CD14-positive monocyte (primary cell): ENCODE measurements around the gene KCNQ1. TPM values are rescaled to one million over a fixed set of nuclear protein-coding genes. Genes with fewer than 3 reads are reported as not detected.

Experiments
- DNase-seq, 3 donors: peaks; one replicate each; pipeline ENCODE4 v3.0.0-alpha.2; 2011 to 2022
- H2AFZ ChIP-seq: 2 replicates; pipeline ENCODE4 v1.6.0; 2012; ENCODE audit warnings: mild to moderate bottlenecking, low read depth, low read length, inconsistent platforms; ENCODE audit not compliant: insufficient read depth, poor library complexity, severe bottlenecking
- H3K27ac ChIP-seq, 2 donors: 1 replicate in 1 of 2; 2 replicates in 1 of 2; pipeline ENCODE4 v1.5.1; 2012 to 2013; ENCODE audit warnings: low read length in 2 of 2, control low read depth in 1 of 2, inconsistent platforms in 1 of 2, low read depth in 1 of 2, mild to moderate bottlenecking in 1 of 2
- H3K27me3 ChIP-seq, 2 donors: one replicate each; pipeline versions ENCODE4 v1.6.0 to v1.6.1; 2011 to 2013; ENCODE audit warnings: low read length in 2 of 2; ENCODE audit not compliant: control insufficient read depth in 2 of 2, insufficient read depth in 2 of 2
- H3K36me3 ChIP-seq, 2 donors: replicated peaks in 1 of 2; 1 replicate in 1 of 2; 2 replicates in 1 of 2; pipeline versions ENCODE4 v1.5.1 to v1.6.1; 2012 to 2013; ENCODE audit warnings: low read length in 2 of 2, control low read depth in 1 of 2, inconsistent platforms in 1 of 2, mild to moderate bottlenecking in 1 of 2; ENCODE audit not compliant: insufficient read depth in 2 of 2, control insufficient read depth in 1 of 2
- H3K4me1 ChIP-seq, 2 donors: 1 replicate in 1 of 2; 2 replicates in 1 of 2; pipeline versions ENCODE4 v1.5.1 to v1.6.1; 2012 to 2013; ENCODE audit warnings: low read length in 2 of 2, control low read depth in 1 of 2, inconsistent platforms in 1 of 2, mild to moderate bottlenecking in 1 of 2, moderate library complexity in 1 of 2; ENCODE audit not compliant: insufficient read depth in 2 of 2, control insufficient read depth in 1 of 2
- H3K4me2 ChIP-seq: replicated peaks from 2 replicates; pipeline ENCODE3; 2012; ENCODE audit warnings: low read length, moderate library complexity, mild to moderate bottlenecking; ENCODE audit not compliant: poor library complexity, severe bottlenecking; ENCODE audit errors: extremely low read depth
- H3K4me3 ChIP-seq, 3 experiments: fragments of 200-600 bp in 1 of 3; sonication (generic) in 1 of 3; replicated peaks in 1 of 3; 1 replicate in 2 of 3; 2 replicates in 1 of 3; pipeline ENCODE4 v1.5.1; 2011 to 2013; ENCODE audit warnings: low read length in 3 of 3, mild to moderate bottlenecking in 3 of 3, control low read depth in 2 of 3, low read depth in 2 of 3, inconsistent platforms in 1 of 3, moderate library complexity in 1 of 3
- H3K79me2 ChIP-seq: 2 replicates; pipeline ENCODE4 v1.6.0; 2012; ENCODE audit warnings: mild to moderate bottlenecking, control low read depth, inconsistent platforms, low read length, moderate library complexity; ENCODE audit not compliant: insufficient read depth
- H3K9ac ChIP-seq: 2 replicates; pipeline ENCODE4 v1.6.0; 2017; ENCODE audit warnings: low read length, mild to moderate bottlenecking; ENCODE audit not compliant: insufficient read depth, poor library complexity, severe bottlenecking
- H3K9me3 ChIP-seq, 2 donors: replicated peaks in 1 of 2; 1 replicate in 1 of 2; 2 replicates in 1 of 2; pipeline versions ENCODE4 v1.5.1 to v1.6.1; 2012 to 2013; ENCODE audit warnings: low read length in 2 of 2, control low read depth in 1 of 2; ENCODE audit not compliant: control insufficient read depth in 1 of 2, insufficient read depth in 1 of 2
- H4K20me1 ChIP-seq: 2 replicates; pipeline ENCODE4 v1.6.0; 2012; ENCODE audit warnings: mild to moderate bottlenecking, low read length, control low read depth, moderate library complexity; ENCODE audit not compliant: insufficient read depth
- H3K27ac Mint-ChIP-seq, 7 donors: one replicate each; pipeline ENCODE4 v1.8.0; 2020; ENCODE audit warnings: mild to moderate bottlenecking in 7 of 7, mixed read lengths in 7 of 7, moderate library complexity in 6 of 7, inconsistent platforms in 2 of 7
- H3K27me3 Mint-ChIP-seq, 3 donors: one replicate each; pipeline ENCODE4 v1.8.0; 2021 to 2022; ENCODE audit warnings: low read depth in 3 of 3, mild to moderate bottlenecking in 3 of 3, mixed read lengths in 3 of 3, moderate library complexity in 3 of 3, inconsistent platforms in 1 of 3
- H3K36me3 Mint-ChIP-seq, 2 donors: one replicate each; pipeline ENCODE4 v1.8.0; 2020; ENCODE audit warnings: mixed read lengths in 2 of 2, inconsistent platforms in 1 of 2, mild to moderate bottlenecking in 1 of 2
- H3K4me1 Mint-ChIP-seq: one replicate; pipeline ENCODE4 v1.8.0; 2020; ENCODE audit warnings: mild to moderate bottlenecking, mixed read lengths
- H3K4me3 Mint-ChIP-seq, 2 donors: one replicate each; pipeline ENCODE4 v1.8.0; 2020; ENCODE audit warnings: mild to moderate bottlenecking in 2 of 2, mixed read lengths in 2 of 2, moderate library complexity in 1 of 2
- H3K9me3 Mint-ChIP-seq, 7 donors: one replicate each; pipeline ENCODE4 v1.8.0; 2020 to 2022; ENCODE audit warnings: mixed read lengths in 7 of 7, mild to moderate bottlenecking in 6 of 7, moderate library complexity in 6 of 7, inconsistent platforms in 2 of 7
- WGBS: methylation state at CpG from one replicate; pipeline ENCODE4 v1.1.5; 2013; ENCODE audit warnings: missing lambda C conversion rate; ENCODE audit not compliant: insufficient coverage; 5-methylcytosine and 5-hydroxymethylcytosine counted together
- intact Hi-C, 2 donors: fragments of 100-400 bp; cut with micrococcal nuclease; formaldehyde crosslinking; loops; one replicate each; pipeline versions ENCODE4 v1.15.0 to v1.15.1; 2023
- polyA plus RNA-seq, 3 donors: library from polyadenylated mRNA; depleted of rRNA in 1 of 3; unstranded in 2 of 3; stranded (reverse) in 1 of 3; fragments of 300-500 nt in 2 of 3; fragments of >200 nt in 1 of 3; fragmentation: Illumina TruSeq in 2 of 3; gene quantifications; 1 replicate in 2 of 3; 2 replicates in 1 of 3; pipeline ENCODE4 v1.2.3, GENCODE V29; 2012 to 2021
- TF ChIP-seq, protein P1 (sequence below): fragments of 200-600 bp; IDR thresholded peaks from one replicate; pipeline ENCODE4 v1.8.0; 2022; ENCODE audit warnings: antibody characterized with exemption, mild to moderate bottlenecking

KCNQ1 gene
- polyA plus RNA-seq, 3 donors, result 14.9 to 31.8 (median 21.6) TPM

DNA sequence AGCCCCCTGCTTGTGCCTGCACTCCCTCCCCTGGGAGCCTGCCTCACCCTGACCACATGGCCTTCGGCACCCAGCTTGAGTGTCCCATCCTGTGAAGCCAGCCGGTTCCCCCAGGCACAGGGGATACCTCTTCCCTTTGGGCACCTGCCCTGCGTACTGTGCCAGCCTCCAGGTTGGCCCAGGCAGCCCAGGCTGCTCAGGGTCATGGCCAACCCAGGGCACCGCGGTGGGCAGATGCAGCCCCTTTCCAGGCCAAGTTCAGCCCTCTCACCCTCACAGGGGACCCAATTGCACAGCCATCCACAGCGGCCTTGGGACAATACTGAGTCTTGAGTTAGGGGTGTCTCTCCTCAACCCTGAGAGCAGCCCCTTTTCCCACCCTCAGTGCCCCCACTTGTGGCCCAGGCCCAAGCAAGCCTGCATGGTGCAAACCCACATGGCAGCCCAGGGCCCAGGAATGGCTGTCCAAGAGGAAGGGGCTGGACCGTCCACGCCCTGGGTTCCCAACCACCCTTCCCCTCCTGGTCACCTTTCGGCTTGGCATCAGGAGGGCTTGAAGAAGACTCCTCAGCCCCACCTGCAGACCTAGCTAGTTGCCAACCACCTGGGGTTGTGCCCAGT is 353.0 kb downstream of the KCNQ1 start:
- Histone ChIP-seq H3K4me2 (no peak overlapping the region), H3K36me3 (peaks cover 2 to 6% of the 10 kb centered on the region in 2 donors), H3K9ac (no peak overlapping the region), H3K79me2 (no peaks in the 10 kb centered on the region), H2AFZ (no peak overlapping the region), H3K27ac (no peak overlapping the region), H3K4me1 (peaks cover 5 to 15% of the 10 kb centered on the region in 2 donors), H3K27me3 (no peaks in the 10 kb centered on the region), H3K4me3 (no peak overlapping the region), H4K20me1 (peaks cover 44% of the 10 kb centered on the region), H3K9me3 (peaks cover 0 to 10% of the 10 kb centered on the region in 2 donors)
- intact Hi-C loops, result no loop called here
- Mint-ChIP-seq H3K27me3 (peaks cover 2 to 6% (median 4%) of the 10 kb centered on the region in 3 donors), H3K4me1 (peaks cover 11% of the 10 kb centered on the region), H3K36me3 (peaks cover 25 to 29% of the 10 kb centered on the region in 2 donors), H3K4me3 (no peak overlapping the region), H3K27ac (no peak overlapping the region), H3K9me3 (peaks cover 2 to 14% (median 5%) of the 10 kb centered on the region in 7 donors)
- DNase-seq, result no peak
- TF ChIP-seq, protein P1, sequence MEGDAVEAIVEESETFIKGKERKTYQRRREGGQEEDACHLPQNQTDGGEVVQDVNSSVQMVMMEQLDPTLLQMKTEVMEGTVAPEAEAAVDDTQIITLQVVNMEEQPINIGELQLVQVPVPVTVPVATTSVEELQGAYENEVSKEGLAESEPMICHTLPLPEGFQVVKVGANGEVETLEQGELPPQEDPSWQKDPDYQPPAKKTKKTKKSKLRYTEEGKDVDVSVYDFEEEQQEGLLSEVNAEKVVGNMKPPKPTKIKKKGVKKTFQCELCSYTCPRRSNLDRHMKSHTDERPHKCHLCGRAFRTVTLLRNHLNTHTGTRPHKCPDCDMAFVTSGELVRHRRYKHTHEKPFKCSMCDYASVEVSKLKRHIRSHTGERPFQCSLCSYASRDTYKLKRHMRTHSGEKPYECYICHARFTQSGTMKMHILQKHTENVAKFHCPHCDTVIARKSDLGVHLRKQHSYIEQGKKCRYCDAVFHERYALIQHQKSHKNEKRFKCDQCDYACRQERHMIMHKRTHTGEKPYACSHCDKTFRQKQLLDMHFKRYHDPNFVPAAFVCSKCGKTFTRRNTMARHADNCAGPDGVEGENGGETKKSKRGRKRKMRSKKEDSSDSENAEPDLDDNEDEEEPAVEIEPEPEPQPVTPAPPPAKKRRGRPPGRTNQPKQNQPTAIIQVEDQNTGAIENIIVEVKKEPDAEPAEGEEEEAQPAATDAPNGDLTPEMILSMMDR, result no peak
- 92% methylated on average over 8 of the region's 9 CpGs for WGBS

DNA sequence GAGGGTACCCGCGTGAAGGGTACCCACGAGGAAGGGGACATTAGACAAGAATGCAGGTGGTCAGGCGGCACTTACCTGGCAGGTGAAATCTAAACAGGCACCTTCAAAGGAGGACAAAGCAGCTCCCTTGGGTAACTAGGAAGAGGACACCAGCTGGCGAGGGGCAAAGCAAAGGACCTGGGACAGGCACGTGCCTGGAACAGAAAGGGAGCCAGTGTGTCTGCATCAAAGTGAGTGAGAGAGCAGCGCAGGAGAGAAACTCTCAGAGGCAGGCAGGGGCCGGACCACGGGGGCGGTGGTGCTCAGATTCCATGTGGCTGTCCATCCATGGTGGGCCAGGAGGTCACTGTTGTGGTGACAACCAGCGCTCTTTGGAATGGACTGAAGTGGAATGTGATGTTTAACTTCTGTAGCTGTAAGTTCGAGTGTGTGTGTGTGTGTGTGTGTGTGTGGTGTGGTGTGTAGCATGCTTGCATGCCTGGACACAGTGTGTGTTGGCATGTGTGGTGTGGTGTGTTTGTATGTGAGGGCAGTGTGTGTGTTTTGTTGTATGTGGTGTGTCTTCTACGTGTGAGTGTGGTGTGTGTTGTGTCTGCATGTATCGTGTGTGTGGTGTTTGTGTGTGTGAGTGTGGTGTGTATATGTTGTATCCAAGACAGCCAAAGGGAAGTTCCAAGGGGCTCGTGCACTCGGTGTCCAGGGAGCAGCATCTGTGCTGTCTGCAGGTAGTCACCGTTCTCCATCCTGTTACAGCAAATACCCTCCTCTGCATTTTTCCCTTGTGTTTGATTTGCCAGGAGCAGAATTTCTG is 354.3 kb downstream of the KCNQ1 start:
- peaks cover 5 to 9% of the 10 kb centered on the region in 2 donors for H3K4me1 ChIP-seq
- H3K27ac ChIP-seq, result no peak overlapping the region
- no peak for DNase-seq
- H3K9ac ChIP-seq, result no peak overlapping the region
- Mint-ChIP-seq H3K4me1 (peaks cover 6% of the 10 kb centered on the region), H3K9me3 (peaks cover 2 to 14% (median 5%) of the 10 kb centered on the region in 7 donors), H3K27ac (no peak overlapping the region), H3K36me3 (peaks cover 28 to 36% of the 10 kb centered on the region in 2 donors), H3K4me3 (no peak overlapping the region), H3K27me3 (peaks cover 1 to 6% (median 5%) of the 10 kb centered on the region in 3 donors)
- no peak overlapping the region for H3K4me3 ChIP-seq
- intact Hi-C loops, result no loop called here
- H3K27me3 ChIP-seq, result no peaks in the 10 kb centered on the region
- no peak overlapping the region for H3K4me2 ChIP-seq
- no peaks in the 10 kb centered on the region for H3K79me2 ChIP-seq
- peaks cover 42% of the 10 kb centered on the region for H4K20me1 ChIP-seq
- H2AFZ ChIP-seq, result no peak overlapping the region
- H3K9me3 ChIP-seq, result peaks cover 0 to 10% of the 10 kb centered on the region in 2 donors
- H3K36me3 ChIP-seq, result peaks cover 2 to 6% of the 10 kb centered on the region in 2 donors
- WGBS, result 99% methylated on average over 12 of the region's 17 CpGs
- TF ChIP-seq, protein P1, result no peak
